ENCODE results near the gene SERINC5. TPM values are rescaled to one million over a fixed set of nuclear protein-coding genes. Genes with fewer than 3 reads are reported as not detected.

SERINC5 gene
- total and polyA plus RNA-seq, 4 donors, result 6.2 to 84.5 (median 23.9) TPM

GRCh38 chr5:80242849-80243248, 13.0 kb downstream of the SERINC5 start:
- TF ChIP-seq, protein P1, sequence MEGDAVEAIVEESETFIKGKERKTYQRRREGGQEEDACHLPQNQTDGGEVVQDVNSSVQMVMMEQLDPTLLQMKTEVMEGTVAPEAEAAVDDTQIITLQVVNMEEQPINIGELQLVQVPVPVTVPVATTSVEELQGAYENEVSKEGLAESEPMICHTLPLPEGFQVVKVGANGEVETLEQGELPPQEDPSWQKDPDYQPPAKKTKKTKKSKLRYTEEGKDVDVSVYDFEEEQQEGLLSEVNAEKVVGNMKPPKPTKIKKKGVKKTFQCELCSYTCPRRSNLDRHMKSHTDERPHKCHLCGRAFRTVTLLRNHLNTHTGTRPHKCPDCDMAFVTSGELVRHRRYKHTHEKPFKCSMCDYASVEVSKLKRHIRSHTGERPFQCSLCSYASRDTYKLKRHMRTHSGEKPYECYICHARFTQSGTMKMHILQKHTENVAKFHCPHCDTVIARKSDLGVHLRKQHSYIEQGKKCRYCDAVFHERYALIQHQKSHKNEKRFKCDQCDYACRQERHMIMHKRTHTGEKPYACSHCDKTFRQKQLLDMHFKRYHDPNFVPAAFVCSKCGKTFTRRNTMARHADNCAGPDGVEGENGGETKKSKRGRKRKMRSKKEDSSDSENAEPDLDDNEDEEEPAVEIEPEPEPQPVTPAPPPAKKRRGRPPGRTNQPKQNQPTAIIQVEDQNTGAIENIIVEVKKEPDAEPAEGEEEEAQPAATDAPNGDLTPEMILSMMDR (IDR thresholded peaks at IDR 0.05; ENCODE audit: control extremely low read depth, extremely low read depth), result no peak
- ATAC-seq (ENCODE audit: insufficient read depth, low FRiP score) (no peak), DNase-seq (no peak)
- Histone ChIP-seq H3K9ac (ENCODE audit: insufficient read depth in 1 of 2, low read length in 2 of 2) (no peak overlapping the region), H3K27me3 (ENCODE audit: control insufficient read depth in 3 of 3, insufficient read depth in 3 of 3, low read length in 2 of 3) (no peaks in the 10 kb centered on the region), H3K9me3 (ENCODE audit: control insufficient read depth in 4 of 4, insufficient read depth in 3 of 4, low read length in 3 of 4) (no peaks in the 10 kb centered on the region), H3K27ac (ENCODE audit: low read depth in 1 of 2, low read length in 1 of 2) (no peak overlapping the region), H3K4me1 (ENCODE audit: control insufficient read depth in 5 of 5, insufficient read depth in 5 of 5, low read length in 5 of 5) (peaks cover 6 to 65% (median 37%) of the 10 kb centered on the region in 5 donors), H3K36me3 (ENCODE audit: control insufficient read depth in 4 of 4, insufficient read depth in 4 of 4, low read length in 4 of 4) (peaks cover 0 to 3% (median 0%) of the 10 kb centered on the region in 4 donors), H3K4me3 (no peak overlapping the region)
- WGBS, 2 donors, result 90 to 91% methylated on average over 3 of the region's 3 CpGs

DNA sequence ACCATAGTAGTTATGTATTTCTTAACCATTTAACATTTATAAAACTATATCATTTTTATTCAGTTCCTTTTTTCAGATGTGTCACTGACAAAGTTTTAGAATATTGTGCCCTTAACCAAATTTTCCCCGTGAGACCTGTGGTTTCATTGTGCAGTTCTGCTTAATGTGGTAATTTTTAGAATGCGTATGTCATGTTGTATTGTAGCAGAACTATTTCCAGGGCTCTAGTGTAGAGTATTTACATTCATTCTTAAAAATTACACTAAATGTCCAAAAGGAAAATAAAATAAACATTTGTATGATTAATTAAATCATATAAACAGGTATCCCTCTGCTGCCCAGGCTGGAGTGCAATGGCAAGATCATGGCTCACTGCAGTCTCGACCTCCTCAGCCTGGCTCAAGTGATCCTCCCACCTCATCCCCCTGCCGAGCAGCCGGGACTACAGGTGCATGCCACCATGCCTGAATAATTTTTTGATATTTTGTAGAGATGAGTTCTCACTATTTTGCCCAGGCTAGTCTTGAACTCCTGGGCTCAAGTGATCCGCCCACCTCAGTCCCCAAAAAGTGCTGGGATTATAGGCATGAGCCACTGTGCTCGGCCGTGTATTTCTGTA, 15.4 kb downstream of the SERINC5 start:
- DNase-seq, result no peak
- Histone ChIP-seq H3K9me3 (ENCODE audit: control insufficient read depth in 4 of 4, insufficient read depth in 3 of 4, low read length in 3 of 4) (no peaks in the 10 kb centered on the region), H3K27me3 (ENCODE audit: control insufficient read depth in 3 of 3, insufficient read depth in 3 of 3, low read length in 2 of 3) (no peaks in the 10 kb centered on the region), H3K9ac (ENCODE audit: insufficient read depth in 1 of 2, low read length in 2 of 2) (no peak overlapping the region), H3K4me1 (ENCODE audit: control insufficient read depth in 5 of 5, insufficient read depth in 5 of 5, low read length in 5 of 5) (peaks cover 4 to 43% (median 23%) of the 10 kb centered on the region in 5 donors), H3K27ac (ENCODE audit: low read depth in 1 of 2, low read length in 1 of 2) (no peak overlapping the region), H3K36me3 (ENCODE audit: control insufficient read depth in 4 of 4, insufficient read depth in 4 of 4, low read length in 4 of 4) (peaks cover 0 to 3% (median 0%) of the 10 kb centered on the region in 4 donors), H3K4me3 (no peak overlapping the region)
- WGBS, 2 donors, result 75 to 87% methylated on average over 8 of the region's 8 CpGs
- no peak for ATAC-seq (ENCODE audit: insufficient read depth, low FRiP score)
- TF ChIP-seq, protein P1 (IDR thresholded peaks at IDR 0.05; ENCODE audit: control extremely low read depth, extremely low read depth), result no peak

GRCh38 chr5:80239680-80240367, 16.0 kb downstream of the SERINC5 start:
- Histone ChIP-seq H3K4me3 (no peak overlapping the region), H3K4me1 (ENCODE audit: control insufficient read depth in 5 of 5, insufficient read depth in 5 of 5, low read length in 5 of 5) (peaks cover 4 to 36% (median 22%) of the 10 kb centered on the region in 5 donors), H3K27me3 (ENCODE audit: control insufficient read depth in 3 of 3, insufficient read depth in 3 of 3, low read length in 2 of 3) (no peaks in the 10 kb centered on the region), H3K9ac (ENCODE audit: insufficient read depth in 1 of 2, low read length in 2 of 2) (no peak overlapping the region), H3K27ac (ENCODE audit: low read depth in 1 of 2, low read length in 1 of 2) (peak overlapping the region in 1 of 2 donors; percentile 17), H3K36me3 (ENCODE audit: control insufficient read depth in 4 of 4, insufficient read depth in 4 of 4, low read length in 4 of 4) (peaks cover 0 to 3% (median 0%) of the 10 kb centered on the region in 4 donors), H3K9me3 (ENCODE audit: control insufficient read depth in 4 of 4, insufficient read depth in 3 of 4, low read length in 3 of 4) (no peaks in the 10 kb centered on the region)
- TF ChIP-seq, protein P1 (IDR thresholded peaks at IDR 0.05; ENCODE audit: control extremely low read depth, extremely low read depth), result no peak
- WGBS, 2 donors, result 40 to 53% methylated on average over 4 of the region's 4 CpGs
- ATAC-seq (ENCODE audit: insufficient read depth, low FRiP score) (no peak), DNase-seq (peak; percentile 76 to 94 (median 89))

Measured in lung (tissue), 12 donors.